ENCODE measurements around the gene ZNF446. TPM values are rescaled to one million over a fixed set of nuclear protein-coding genes. Genes with fewer than 3 reads are reported as not detected.
"Not testable (repeated sequence)": the region's sequence is repeated elsewhere in the genome, so short reads cannot be mapped to it uniquely, and the experiment has no call there.

The ZNF446 gene
- total and polyA plus RNA-seq, 2 experiments from 2014 or later = 5.8 to 17.8 TPM

DNA sequence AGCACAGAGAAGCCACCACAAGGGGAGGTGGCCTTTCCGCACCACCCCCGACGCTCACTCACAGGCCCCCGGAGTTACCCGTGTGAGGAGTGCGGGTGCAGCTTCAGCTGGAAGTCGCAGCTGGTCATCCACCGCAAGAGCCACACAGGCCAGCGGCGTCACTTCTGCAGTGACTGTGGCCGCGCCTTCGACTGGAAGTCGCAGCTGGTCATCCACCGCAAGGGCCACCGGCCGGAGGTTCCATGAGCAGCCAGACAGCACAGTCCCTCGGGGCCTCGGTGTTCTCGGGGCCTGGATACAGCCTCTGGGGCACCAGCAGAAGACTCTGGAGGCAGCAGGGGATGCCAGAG, 4.3 kb downstream of the ZNF446 start:
- Histone ChIP-seq H3K4me2 (ENCODE audit: unreplicated experiment) (no peak overlapping the region), H3K27me3 (replicated peaks; ENCODE audit: insufficient read depth) (no peaks in the 10 kb centered on the region), H3K36me3 (ENCODE audit: low read depth) (no peaks in the 10 kb centered on the region), H3K4me3 (no peak overlapping the region), H3K9me3 (ENCODE audit: low read depth) (no peaks in the 10 kb centered on the region), H3K27ac (no peak overlapping the region), H4K20me1 (ENCODE audit: insufficient read depth) (no peaks in the 10 kb centered on the region), H3K79me2 (ENCODE audit: insufficient read depth) (no peaks in the 10 kb centered on the region), H3F3A (ENCODE audit: insufficient read depth) (peaks cover under 1% of the 10 kb centered on the region; the same call in 1 of the 2 replicates), H3K4me1 (ENCODE audit: insufficient read depth) (peaks cover 5% of the 10 kb centered on the region; the same call in 1 of the 2 replicates), H3K9me2 (ENCODE audit: insufficient read depth) (no peaks in the 10 kb centered on the region), H3K9ac (no peak overlapping the region), H2AFZ (no peak overlapping the region)
- 92 to 95% methylated on average over 13 to 20 of the region's 20 CpGs for WGBS, 2 experiments (ENCODE audit: low coverage in 1 of 2, low lambda C conversion rate in 2 of 2, missing lambda C conversion rate in 2 of 2)
- no peak for TF ChIP-seq EZH2 (IDR thresholded peaks at IDR 0.05; ENCODE audit: insufficient read depth, poor library complexity, severe bottlenecking)
- no peak for TF ChIP-seq EZH2phosphoT487 (IDR thresholded peaks at IDR 0.05; ENCODE audit: insufficient read depth, low read depth)
- no peak for DNase-seq
- in situ Hi-C loops (cut with MboI) = no loop called here

GRCh38 chr19:58480831-58481230, 4.7 kb downstream of the ZNF446 start:
- no peak for TF ChIP-seq EZH2 (IDR thresholded peaks at IDR 0.05; ENCODE audit: insufficient read depth, poor library complexity, severe bottlenecking)
- TF ChIP-seq EZH2phosphoT487 (IDR thresholded peaks at IDR 0.05; ENCODE audit: insufficient read depth, low read depth) = no peak
- 53 to 60% methylated on average over 2 of the region's 2 CpGs for WGBS, 2 experiments (ENCODE audit: low coverage in 1 of 2, low lambda C conversion rate in 2 of 2, missing lambda C conversion rate in 2 of 2)
- H3K27me3 ChIP-seq (replicated peaks; ENCODE audit: insufficient read depth) = no peaks in the 10 kb centered on the region

DNA sequence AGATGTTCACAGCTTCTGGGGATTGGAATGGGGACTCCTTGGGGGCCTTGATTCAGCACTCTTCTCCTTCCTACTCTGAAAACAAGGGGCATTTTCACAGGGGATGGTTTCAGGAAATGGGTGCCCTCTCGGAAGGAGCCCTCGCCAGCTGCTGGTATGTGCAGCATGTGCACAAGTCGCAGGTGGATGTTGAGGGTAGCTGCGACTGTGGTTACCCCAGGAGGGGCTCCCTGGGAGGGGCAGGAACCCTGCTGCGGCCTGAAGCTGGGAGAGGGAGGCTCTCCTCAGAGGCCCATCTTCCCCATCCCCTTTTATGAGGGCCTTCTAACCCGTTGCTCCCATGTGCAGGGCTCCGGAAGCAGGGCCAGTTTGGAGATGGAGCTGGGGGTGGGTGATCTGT, 6.2 kb downstream of the ZNF446 start:
- H2AFZ ChIP-seq = no peak overlapping the region
- in situ Hi-C loops (cut with MboI) = no loop called here

More at GRCh38 chr19:58480831-58481230, 4.7 kb downstream of the ZNF446 start:
- in situ Hi-C loops (cut with MboI) = no loop called here
- DNase-seq = no peak
- Histone ChIP-seq H3K4me3 (no peak overlapping the region), H3K79me2 (ENCODE audit: insufficient read depth) (no peaks in the 10 kb centered on the region), H3K9ac (no peak overlapping the region), H2AFZ (no peak overlapping the region), H3K27ac (no peak overlapping the region), H3K9me3 (ENCODE audit: low read depth) (no peaks in the 10 kb centered on the region), H3K4me1 (ENCODE audit: insufficient read depth) (peaks cover 5% of the 10 kb centered on the region; the same call in 1 of the 2 replicates), H3K4me2 (ENCODE audit: unreplicated experiment) (no peak overlapping the region), H4K20me1 (ENCODE audit: insufficient read depth) (no peaks in the 10 kb centered on the region), H3F3A (ENCODE audit: insufficient read depth) (no peaks in the 10 kb centered on the region), H3K9me2 (ENCODE audit: insufficient read depth) (no peaks in the 10 kb centered on the region), H3K36me3 (ENCODE audit: low read depth) (no peaks in the 10 kb centered on the region)

GRCh38 chr19:58483776-58484175, 7.6 kb downstream of the ZNF446 start:
- Histone ChIP-seq H3K4me2 (ENCODE audit: unreplicated experiment) (no peak overlapping the region), H3K4me3 (no peak overlapping the region), H4K20me1 (ENCODE audit: insufficient read depth) (no peaks in the 10 kb centered on the region), H2AFZ (no peak overlapping the region), H3K79me2 (ENCODE audit: insufficient read depth) (no peaks in the 10 kb centered on the region), H3K36me3 (ENCODE audit: low read depth) (no peaks in the 10 kb centered on the region), H3K9me2 (ENCODE audit: insufficient read depth) (no peaks in the 10 kb centered on the region), H3K4me1 (ENCODE audit: insufficient read depth) (no peaks in the 10 kb centered on the region), H3F3A (ENCODE audit: insufficient read depth) (no peaks in the 10 kb centered on the region), H3K27me3 (replicated peaks; ENCODE audit: insufficient read depth) (no peaks in the 10 kb centered on the region), H3K9ac (no peak overlapping the region), H3K27ac (no peak overlapping the region), H3K9me3 (ENCODE audit: low read depth) (no peaks in the 10 kb centered on the region)
- TF ChIP-seq EZH2phosphoT487 (IDR thresholded peaks at IDR 0.05; ENCODE audit: insufficient read depth, low read depth) (no peak), EZH2 (IDR thresholded peaks at IDR 0.05; ENCODE audit: insufficient read depth, poor library complexity, severe bottlenecking) (no peak)
- DNase-seq = no peak
- WGBS, 2 experiments (ENCODE audit: low coverage in 1 of 2, low lambda C conversion rate in 2 of 2, missing lambda C conversion rate in 2 of 2) = 96 to 97% methylated on average over 2 of the region's 2 CpGs
- in situ Hi-C loops (cut with MboI) = no loop called here

More for the DNA sequence above, 6.2 kb downstream of the ZNF446 start:
- no peaks in the 10 kb centered on the region for H3K27me3 ChIP-seq (replicated peaks; ENCODE audit: insufficient read depth)
- no peaks in the 10 kb centered on the region for H3K4me1 ChIP-seq (ENCODE audit: insufficient read depth)
- no peak overlapping the region for H3K9ac ChIP-seq
- H3K9me3 ChIP-seq (ENCODE audit: low read depth) = no peaks in the 10 kb centered on the region
- no peaks in the 10 kb centered on the region for H3K36me3 ChIP-seq (ENCODE audit: low read depth)
- no peak overlapping the region for H3K27ac ChIP-seq
- no peak overlapping the region for H3K4me2 ChIP-seq (ENCODE audit: unreplicated experiment)
- DNase-seq = no peak
- no peaks in the 10 kb centered on the region for H3F3A ChIP-seq (ENCODE audit: insufficient read depth)
- TF ChIP-seq EZH2 (IDR thresholded peaks at IDR 0.05; ENCODE audit: insufficient read depth, poor library complexity, severe bottlenecking) (no peak), EZH2phosphoT487 (IDR thresholded peaks at IDR 0.05; ENCODE audit: insufficient read depth, low read depth) (no peak)
- H3K79me2 ChIP-seq (ENCODE audit: insufficient read depth) = no peaks in the 10 kb centered on the region
- H3K9me2 ChIP-seq (ENCODE audit: insufficient read depth) = no peaks in the 10 kb centered on the region
- no peaks in the 10 kb centered on the region for H4K20me1 ChIP-seq (ENCODE audit: insufficient read depth)
- H3K4me3 ChIP-seq = no peak overlapping the region
- WGBS, 2 experiments (ENCODE audit: low coverage in 1 of 2, low lambda C conversion rate in 2 of 2, missing lambda C conversion rate in 2 of 2) = 80 to 83% methylated on average over 7 of the region's 7 CpGs

GRCh38 chr19:58484349-58484748, 8.2 kb downstream of the ZNF446 start:
- H3K27me3 ChIP-seq (replicated peaks; ENCODE audit: insufficient read depth) = not testable (repeated sequence)

More at GRCh38 chr19:58484349-58484748, 8.2 kb downstream of the ZNF446 start:
- H3K9me2 ChIP-seq (ENCODE audit: insufficient read depth); H3K9me3 ChIP-seq (ENCODE audit: low read depth); in situ Hi-C loops (cut with MboI); H3K9ac ChIP-seq; H2AFZ ChIP-seq; DNase-seq; H3K4me3 ChIP-seq; H3K36me3 ChIP-seq (ENCODE audit: low read depth); H3K27ac ChIP-seq; H4K20me1 ChIP-seq (ENCODE audit: insufficient read depth); H3K4me1 ChIP-seq (ENCODE audit: insufficient read depth); H3K4me2 ChIP-seq (ENCODE audit: unreplicated experiment); H3F3A ChIP-seq (ENCODE audit: insufficient read depth); H3K79me2 ChIP-seq (ENCODE audit: insufficient read depth): not testable (repeated sequence)
- 84% methylated on average over 5 of the region's 5 CpGs for WGBS, 2 experiments (ENCODE audit: low coverage in 1 of 2, low lambda C conversion rate in 2 of 2, missing lambda C conversion rate in 2 of 2)

All from GM23248 (cell line).